Measurements from ENCODE around the gene DVL2. TPM values are rescaled to one million over a fixed set of nuclear protein-coding genes. Genes with fewer than 3 reads are reported as not detected.
A peak's percentile ranks its signal among the peaks of the same experiment; 100 is the strongest.

The DVL2 gene
- total and polyA plus RNA-seq, 2 of the 13 experiments (the other 11 are each of a cell fraction or from before 2014, with no cell fraction given) = 5.7 to 38.2 TPM

- TF ChIP-seq ZNF318 (CRISPR knock-in tag; IDR thresholded peaks at IDR 0.05) (peak; percentile 31; the same call in 1 of the 2 replicates), NONO (IDR thresholded peaks at IDR 0.05) (no peak), NONO (CRISPR knock-in tag; conservative IDR thresholded peaks at IDR 0.05) (no peak), HIC2 (CRISPR knock-in tag; IDR thresholded peaks at IDR 0.05; ENCODE audit: low read depth) (0 out of 2 replicates have a peak, but pooled peaks have one; percentile 49), PITX1 (CRISPR knock-in tag; IDR thresholded peaks at IDR 0.05) (peak; percentile 5; the same call in 1 of the 2 replicates), DZIP1 (CRISPR knock-in tag; IDR thresholded peaks at IDR 0.05) (no peak), ZNF224 (CRISPR knock-in tag; IDR thresholded peaks at IDR 0.05) (no peak), ZNF639 (CRISPR knock-in tag; conservative IDR thresholded peaks at IDR 0.05) (no peak), SIX1 (CRISPR knock-in tag; IDR thresholded peaks at IDR 0.05; ENCODE audit: borderline replicate concordance) (no peak), ZBTB42 (CRISPR knock-in tag; IDR thresholded peaks at IDR 0.05) (0 out of 2 replicates have a peak, but pooled peaks have one; percentile 13), MAZ (IDR thresholded peaks at IDR 0.05; ENCODE audit: borderline replicate concordance, low read depth, low read length) (no peak; the same call in 1 of the 2 replicates), MAZ (CRISPR knock-in tag; IDR thresholded peaks at IDR 0.05; ENCODE audit: low read depth) (peak; percentile 60; the same call in 1 of the 2 replicates)
- TF ChIP-seq, protein P1, sequence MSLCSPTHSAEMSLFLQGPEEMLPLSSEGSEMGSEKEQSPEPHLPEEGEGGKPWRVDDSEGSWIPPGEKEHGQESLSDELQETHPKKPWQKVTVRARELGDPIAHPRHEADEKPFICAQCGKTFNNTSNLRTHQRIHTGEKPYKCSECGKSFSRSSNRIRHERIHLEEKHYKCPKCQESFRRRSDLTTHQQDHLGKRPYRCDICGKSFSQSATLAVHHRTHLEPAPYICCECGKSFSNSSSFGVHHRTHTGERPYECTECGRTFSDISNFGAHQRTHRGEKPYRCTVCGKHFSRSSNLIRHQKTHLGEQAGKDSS (CRISPR knock-in tag; IDR thresholded peaks at IDR 0.05; ENCODE audit: borderline replicate concordance, low read depth) = no peak
Observed at GRCh38 chr17:7177191-7177953, 56.9 kb downstream of the DVL2 start (continued).

All from HepG2 (cell line).